HepG2 (cell line): Measurements from ENCODE around the gene PDGFA. TPM values are rescaled to one million over a fixed set of nuclear protein-coding genes. Genes with fewer than 3 reads are reported as not detected.

Experiments used
- ATAC-seq: fragments of 200-7000 bp; cut with Tn5 transposase; 3 replicates; pipeline ENCODE4 v1.9.1; 2020; ENCODE audit warnings: mild to moderate bottlenecking, moderate library complexity
- BruUV-seq: library from RNA; stranded (reverse); fragments of 400-500 nt; replicated peaks from 2 replicates; lab custom pipeline; 2021; lab: Mats Ljungman, UMichigan
- CTCF ChIA-PET: fragments of 300-600 bp; formaldehyde crosslinking; extraction: SDS; loops from one replicate; lab custom pipeline; 2021; ENCODE audit warnings: low total read pairs, inconsistent platforms, low intra/inter-chr PET ratio; lab: Yijun Ruan, JAX
- POLR2A ChIA-PET: fragments of 350-600 bp; sonication (Branson Sonifier 250); formaldehyde crosslinking; loops from one replicate; lab custom pipeline; 2020; ENCODE audit warnings: antibody characterized with exemption, inconsistent platforms; lab: Yijun Ruan, JAX
- DNase-seq: peaks from one replicate; pipeline ENCODE4 v3.0.0-alpha.2; 2015; ENCODE audit warnings: low spot score
- FAIRE-seq: peaks from 3 replicates; lab custom pipeline; 2011; peaks lifted over from hg19 to GRCh38; lab: Jason Lieb, UNC
- H2AFZ ChIP-seq: one replicate; pipeline ENCODE4 v1.6.1; 2011; ENCODE audit warnings: low read length, inconsistent platforms
- H3K27ac ChIP-seq: fragments of 300-600 bp; 3 replicates; pipeline ENCODE4 v1.8.0; 2011; ENCODE audit warnings: mixed run types, mild to moderate bottlenecking, mixed read lengths, low read length, inconsistent platforms; ENCODE audit not compliant: insufficient read depth; ENCODE audit errors: extremely low read length
- H3K27me3 ChIP-seq, 2 experiments: fragments of 200-600 bp in 1 of 2; 2 replicates in 1 of 2; 3 replicates in 1 of 2; pipeline versions ENCODE4 v1.6.0 to v1.8.0; 2011; ENCODE audit warnings: low read length in 2 of 2, mild to moderate bottlenecking in 2 of 2, moderate library complexity in 2 of 2, inconsistent platforms in 1 of 2; ENCODE audit not compliant: insufficient read depth in 2 of 2, control insufficient read depth in 1 of 2
- H3K36me3 ChIP-seq, 2 experiments: fragments of 200-600 bp in 1 of 2; replicated peaks in 1 of 2; 2 replicates in 1 of 2; 3 replicates in 1 of 2; pipeline versions ENCODE4 v1.5.1 to v1.8.0; 2011; ENCODE audit warnings: low read length in 2 of 2, inconsistent platforms in 1 of 2; ENCODE audit not compliant: insufficient read depth in 2 of 2, control insufficient read depth in 1 of 2
- H3K4me1 ChIP-seq: 2 replicates; pipeline ENCODE4 v1.5.1; 2012; ENCODE audit warnings: low read length, inconsistent platforms; ENCODE audit not compliant: insufficient read depth
- H3K4me2 ChIP-seq: 2 replicates; pipeline ENCODE4 v1.6.0; 2011; ENCODE audit warnings: low read depth, low read length, inconsistent platforms
- H3K4me3 ChIP-seq, 3 experiments: fragments of 200-600 bp in 1 of 3; sonication (generic), shearing (Covaris generic) in 1 of 3; replicated peaks in 1 of 3; 2 replicates each; pipeline ENCODE4 v1.5.1; 2011 to 2016; ENCODE audit warnings: low read length in 3 of 3, inconsistent platforms in 2 of 3, low read depth in 2 of 3, mild to moderate bottlenecking in 2 of 3, control low read depth in 1 of 3, mixed read lengths in 1 of 3; ENCODE audit not compliant: insufficient read depth in 1 of 3
- H3K79me2 ChIP-seq: one replicate; pipeline ENCODE4 v1.6.1; 2011; ENCODE audit warnings: low read length, inconsistent platforms; ENCODE audit not compliant: insufficient read depth
- H3K9ac ChIP-seq: 2 replicates; pipeline ENCODE4 v1.6.0; 2011; ENCODE audit warnings: mild to moderate bottlenecking, low read depth, low read length, inconsistent platforms; ENCODE audit not compliant: insufficient read depth
- H3K9me3 ChIP-seq: 2 replicates; pipeline ENCODE4 v1.5.1; 2012; ENCODE audit warnings: mild to moderate bottlenecking, low read length
- H4K20me1 ChIP-seq: 2 replicates; pipeline ENCODE4 v1.6.0; 2011; ENCODE audit warnings: inconsistent platforms, mild to moderate bottlenecking, low read length, moderate library complexity; ENCODE audit not compliant: insufficient read depth
- AFF4 ChIP-seq: sonication (generic); formaldehyde crosslinking; IDR thresholded peaks from 2 replicates; pipeline ENCODE4 v1.4.0; 2020; ENCODE audit warnings: missing genetic modification reagents
- CHCHD3 ChIP-seq: sonication (generic); formaldehyde crosslinking; IDR thresholded peaks from 2 replicates; pipeline ENCODE4 v1.8.0; 2022; ENCODE audit warnings: mild to moderate bottlenecking, missing genetic modification reagents, moderate library complexity
- CREB1 ChIP-seq, 2 experiments: fragments of 450-650 bp in 1 of 2; IDR thresholded peaks; 2 replicates each; pipeline ENCODE4 v1.6.1; 2016 to 2017; ENCODE audit warnings: control low read depth in 1 of 2, mild to moderate bottlenecking in 1 of 2, missing compliant biosample characterization in 1 of 2, missing genetic modification characterization in 1 of 2
- IKZF1 ChIP-seq: fragments of 450-650 bp; IDR thresholded peaks from 2 replicates; pipeline ENCODE4 v1.7.1; 2016
- IRX3 ChIP-seq: sonication (generic); formaldehyde crosslinking; IDR thresholded peaks from 2 replicates; pipeline ENCODE4 v1.8.1; 2023; ENCODE audit warnings: mild to moderate bottlenecking, low read depth, missing genetic modification reagents, borderline replicate concordance
- NR2F1 ChIP-seq, 2 experiments: fragments of 450-650 bp in 1 of 2; formaldehyde crosslinking in 1 of 2; IDR thresholded peaks; 2 replicates each; pipeline versions ENCODE4 v1.5.0 to v1.6.1; 2016 to 2020; ENCODE audit warnings: mild to moderate bottlenecking in 1 of 2, missing compliant biosample characterization in 1 of 2, missing genetic modification reagents in 1 of 2, moderate library complexity in 1 of 2
- RAD51 ChIP-seq: fragments of 450-650 bp; IDR thresholded peaks from 2 replicates; pipeline ENCODE4 v1.6.1; 2016; ENCODE audit warnings: borderline replicate concordance
- ZNF646 ChIP-seq: sonication (generic); formaldehyde crosslinking; IDR thresholded peaks from 2 replicates; pipeline ENCODE4 v1.9.0; 2021; ENCODE audit warnings: mild to moderate bottlenecking, missing genetic modification reagents
- WGBS: methylation state at CpG from one replicate; pipeline ENCODE4 v1.1.6; 2017; ENCODE audit warnings: low lambda C conversion rate; 5-methylcytosine and 5-hydroxymethylcytosine counted together
- in situ Hi-C: cut with HindIII; loops from 2 replicates; pipeline ENCODE4 v1.10.0; 2017; ENCODE audit warnings: low pct_unique_long_range_greater_than_20kb; ENCODE audit not compliant: extremely low pct_ligation_motif_present
- intact Hi-C: fragments of 100-400 bp; cut with micrococcal nuclease; formaldehyde crosslinking; loops from one replicate; pipeline ENCODE4 v1.10.0; 2022; ENCODE audit not compliant: unreplicated experiment
- polyA plus RNA-seq, 8 experiments: library from polyadenylated mRNA; depleted of rRNA in 3 of 8; stranded (reverse) in 7 of 8; unstranded in 1 of 8; fragments of >200 nt; fragmentation: Illumina TruSeq in 4 of 8; extraction: Trizol in 4 of 8; gene quantifications; 2 replicates each; pipeline versions ENCODE4 v1.2.1 to v1.2.3, GENCODE V29; 2011 to 2016; ENCODE audit warnings: low read depth in 4 of 8, missing spikeins in 1 of 8, mixed read lengths in 1 of 8; ENCODE audit not compliant: insufficient read depth in 1 of 8
- total RNA-seq, 5 experiments: library from RNA; depleted of rRNA; stranded (reverse); fragments of >200 nt; fragmentation: Illumina TruSeq; extraction: Trizol; gene quantifications; 2 replicates each; pipeline ENCODE4 v1.2.3, GENCODE V29; 2016; ENCODE audit warnings: low read depth in 1 of 5

The PDGFA gene
- total and polyA plus RNA-seq, 2 of the 13 experiments (the other 11 are each of a cell fraction or from before 2014, with no cell fraction given), result 1.5 to 3.4 TPM

DNA sequence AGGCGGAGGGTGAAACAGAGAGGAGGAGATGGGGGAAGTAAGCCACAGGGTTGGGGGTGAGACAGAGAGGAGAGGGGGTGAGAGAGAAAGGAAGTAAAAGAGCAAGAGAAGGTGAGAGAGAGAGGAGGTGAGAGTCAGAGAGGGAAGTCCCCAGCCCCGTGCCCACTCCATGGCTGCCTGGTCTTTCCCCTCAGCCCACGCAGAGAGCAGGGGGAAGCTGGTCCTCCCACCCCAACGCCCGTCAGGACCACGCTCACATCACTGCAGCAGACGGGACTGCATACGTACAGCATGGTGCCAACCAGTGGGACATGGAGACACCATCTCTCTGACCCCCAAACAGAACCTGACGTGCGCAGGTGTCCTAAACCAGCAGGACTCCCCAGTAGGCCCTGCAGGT, 12.1 kb upstream of the PDGFA start (continued):
- TF ChIP-seq CHCHD3 (CRISPR knock-in tag) (no peak), ZNF646 (CRISPR knock-in tag) (no peak), NR2F1 (CRISPR knock-in tag; IDR thresholded peaks at IDR 0.05) (no peak), IRX3 (CRISPR knock-in tag) (no peak)
- TF ChIP-seq, all 625 proteins: peak for 0

DNA sequence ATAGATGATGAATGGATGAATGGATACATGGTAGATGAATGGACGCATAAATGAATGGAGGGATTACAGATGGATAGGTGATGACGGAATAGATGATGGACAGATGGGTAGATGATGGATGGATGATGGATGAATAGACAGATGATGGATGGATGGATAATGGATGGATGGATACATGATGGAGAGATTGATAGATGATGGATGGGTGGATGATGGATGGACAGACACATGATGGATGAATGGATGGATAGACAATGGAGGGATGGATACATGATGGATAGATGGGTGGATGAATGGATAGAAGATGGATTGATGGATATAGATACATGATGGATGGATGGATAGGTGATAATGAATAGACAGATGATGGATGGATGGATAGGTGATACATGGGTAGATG, 8.8 kb upstream of the PDGFA start:
- no peak overlapping the region for H3K4me2 ChIP-seq
- ATAC-seq (no peak), DNase-seq (no peak), FAIRE-seq (no peak)
- TF ChIP-seq AFF4 (CRISPR knock-in tag) (no peak), RAD51 (0 out of 2 replicates have a peak, but pooled peaks have one; percentile 3), CREB1 (IDR thresholded peaks at IDR 0.05) (peak; percentile 44; the same call in 1 of the 2 replicates), CREB1 (CRISPR knock-in tag; IDR thresholded peaks at IDR 0.05) (no peak), IKZF1 (0 out of 2 replicates have a peak, but pooled peaks have one; percentile 52)
- no peak overlapping the region for H3K9ac ChIP-seq
- no peaks in the 10 kb centered on the region for H4K20me1 ChIP-seq
- no peaks in the 10 kb centered on the region for H3K9me3 ChIP-seq
- POLR2A ChIA-PET, result no interaction called here
- no peak overlapping the region for H3K27ac ChIP-seq
- in situ Hi-C loops (no loop called here), intact Hi-C loops (no loop called here)
- 90% methylated on average over 2 of the region's 2 CpGs for WGBS
- no TSS peak for BruUV-seq
- CTCF ChIA-PET, result no interaction called here
- H3K4me1 ChIP-seq, result peaks cover 10% of the 10 kb centered on the region
- H3K4me3 ChIP-seq, result no peak overlapping the region
- no peaks in the 10 kb centered on the region for H3K36me3 ChIP-seq
- H2AFZ ChIP-seq, result no peak overlapping the region
- peaks cover 11 to 51% of the 10 kb centered on the region in 2 experiments for H3K27me3 ChIP-seq
- no peaks in the 10 kb centered on the region for H3K79me2 ChIP-seq
